Right lobe of liver (tissue), 4 donors: ENCODE results near the gene CYP46A1.

Experiments used
- POLR2A ChIP-seq: fragments of 450-650 bp; IDR thresholded peaks from one replicate; pipeline ENCODE4 v1.6.1; 2017; ENCODE audit warnings: antibody characterized with exemption, mild to moderate bottlenecking
- TF ChIP-seq, protein P1 (sequence below), 4 donors: fragments of 200-600 bp in 3 of 4; fragments of 450-650 bp in 1 of 4; IDR thresholded peaks; one replicate each; pipeline versions ENCODE4 v1.5.1 to v1.8.0; 2016 to 2022; ENCODE audit warnings: antibody characterized with exemption in 4 of 4, mild to moderate bottlenecking in 2 of 4
- donor health status: DM: no; HTN: no; CAD: no.
- donor health status: DM: no; HTN: no; CAD: no.
- donor health status: DM: no; HTN: yes; CAD: no.

DNA sequence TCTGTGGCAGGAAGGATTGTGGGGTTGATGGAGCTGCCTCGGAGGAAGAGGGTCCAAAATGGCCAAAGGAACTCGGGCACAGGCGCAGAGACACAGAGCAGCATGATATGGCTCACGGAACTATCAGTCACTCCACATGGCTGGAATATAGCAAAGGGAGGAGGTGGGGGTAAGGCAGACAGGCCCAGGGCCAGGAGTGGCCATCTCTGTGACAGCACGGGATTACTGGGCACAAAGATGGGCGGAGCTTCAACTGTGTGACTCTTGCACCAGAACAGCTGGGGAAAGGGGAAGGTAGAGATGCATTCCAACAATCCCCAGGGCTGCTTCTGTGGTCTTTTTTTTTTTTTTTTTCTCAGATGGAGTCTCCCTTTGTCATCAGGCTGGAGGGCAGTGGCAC lies 84.3 kb downstream of the CYP46A1 start:
- TF ChIP-seq, protein P1, sequence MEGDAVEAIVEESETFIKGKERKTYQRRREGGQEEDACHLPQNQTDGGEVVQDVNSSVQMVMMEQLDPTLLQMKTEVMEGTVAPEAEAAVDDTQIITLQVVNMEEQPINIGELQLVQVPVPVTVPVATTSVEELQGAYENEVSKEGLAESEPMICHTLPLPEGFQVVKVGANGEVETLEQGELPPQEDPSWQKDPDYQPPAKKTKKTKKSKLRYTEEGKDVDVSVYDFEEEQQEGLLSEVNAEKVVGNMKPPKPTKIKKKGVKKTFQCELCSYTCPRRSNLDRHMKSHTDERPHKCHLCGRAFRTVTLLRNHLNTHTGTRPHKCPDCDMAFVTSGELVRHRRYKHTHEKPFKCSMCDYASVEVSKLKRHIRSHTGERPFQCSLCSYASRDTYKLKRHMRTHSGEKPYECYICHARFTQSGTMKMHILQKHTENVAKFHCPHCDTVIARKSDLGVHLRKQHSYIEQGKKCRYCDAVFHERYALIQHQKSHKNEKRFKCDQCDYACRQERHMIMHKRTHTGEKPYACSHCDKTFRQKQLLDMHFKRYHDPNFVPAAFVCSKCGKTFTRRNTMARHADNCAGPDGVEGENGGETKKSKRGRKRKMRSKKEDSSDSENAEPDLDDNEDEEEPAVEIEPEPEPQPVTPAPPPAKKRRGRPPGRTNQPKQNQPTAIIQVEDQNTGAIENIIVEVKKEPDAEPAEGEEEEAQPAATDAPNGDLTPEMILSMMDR (IDR thresholded peaks at IDR 0.05): no peak
- TF ChIP-seq POLR2A: no peak
